Right lobe of liver (tissue), 6 donors: ENCODE measurements around the gene MMP17. TPM values are rescaled to one million over a fixed set of nuclear protein-coding genes. Genes with fewer than 3 reads are reported as not detected.

ENCODE experiments used
- ATAC-seq, 4 donors: fragments of 200-7000 bp; cut with Tn5 transposase; one replicate each; pipeline ENCODE4 v1.9.1; 2020; ENCODE audit warnings: mild to moderate bottlenecking in 4 of 4, moderate library complexity in 4 of 4
- DNase-seq, 3 donors: peaks; one replicate each; pipeline ENCODE4 v3.0.0-alpha.2; 2020
- H3K27ac ChIP-seq, 3 donors: fragments of 200-600 bp; one replicate each; pipeline ENCODE4 v1.8.0; 2022
- H3K27me3 ChIP-seq, 2 donors: fragments of 200-600 bp; one replicate each; pipeline ENCODE4 v1.8.0; 2022
- H3K36me3 ChIP-seq, 4 donors: fragments of 200-600 bp; sonication (generic) in 1 of 4; one replicate each; pipeline versions ENCODE4 v1.5.1 to v1.8.0; 2017 to 2022; ENCODE audit warnings: control low read depth in 1 of 4
- H3K4me1 ChIP-seq, 4 donors: fragments of 200-600 bp; sonication (generic) in 1 of 4; one replicate each; pipeline versions ENCODE4 v1.5.1 to v1.8.0; 2017 to 2022; ENCODE audit warnings: control low read depth in 1 of 4
- H3K4me3 ChIP-seq, 3 donors: fragments of 200-600 bp; one replicate each; pipeline ENCODE4 v1.8.0; 2022
- H3K9me3 ChIP-seq, 4 donors: fragments of 200-600 bp; sonication (generic) in 1 of 4; one replicate each; pipeline versions ENCODE4 v1.5.1 to v1.8.0; 2017 to 2022; ENCODE audit warnings: control low read depth in 1 of 4
- POLR2A ChIP-seq: fragments of 450-650 bp; IDR thresholded peaks from one replicate; pipeline ENCODE4 v1.6.1; 2017; ENCODE audit warnings: antibody characterized with exemption, mild to moderate bottlenecking
- WGBS: methylation state at CpG from one replicate; pipeline ENCODE4 v1.1.6; 2018; ENCODE audit warnings: low coverage, low lambda C conversion rate; ENCODE audit not compliant: insufficient coverage; ENCODE audit errors: missing lambda C conversion rate; 5-methylcytosine and 5-hydroxymethylcytosine counted together
- intact Hi-C, 2 donors: fragments of 100-400 bp; cut with DNase I; formaldehyde crosslinking; loops; one replicate each; pipeline versions ENCODE4 v1.11.2 to v1.14.1; 2022
- total RNA-seq, 6 experiments: library from RNA; depleted of rRNA in 2 of 6; stranded (reverse); fragments of >200 nt in 2 of 6; fragmentation: NEBNext Ultra II Directional in 3 of 6; extraction: Animal tissue kit (Norgen Biotek cat#: 25700) in 3 of 6; gene quantifications; one replicate each; pipeline versions ENCODE4 v1.1.0 to v1.2.4, GENCODE V29; 2016 to 2023
- TF ChIP-seq, protein P1 (sequence below), 4 donors: fragments of 200-600 bp in 3 of 4; fragments of 450-650 bp in 1 of 4; IDR thresholded peaks; one replicate each; pipeline versions ENCODE4 v1.5.1 to v1.8.0; 2016 to 2022; ENCODE audit warnings: antibody characterized with exemption in 4 of 4, mild to moderate bottlenecking in 2 of 4
- donor health status: DM: no; HTN: yes; CAD: no.
- donor health status: DM: no; HTN: no; CAD: no.
- donor health status: DM: no; HTN: no; CAD: no.
- donor health status: DM: no; HTN: yes; CAD: no.
- donor health status: DM: no; HTN: yes; CAD: no.

Gene MMP17
- total RNA-seq, 6 experiments from 2014 or later, result 0.58 to 3.9 (median 0.73) TPM

DNA sequence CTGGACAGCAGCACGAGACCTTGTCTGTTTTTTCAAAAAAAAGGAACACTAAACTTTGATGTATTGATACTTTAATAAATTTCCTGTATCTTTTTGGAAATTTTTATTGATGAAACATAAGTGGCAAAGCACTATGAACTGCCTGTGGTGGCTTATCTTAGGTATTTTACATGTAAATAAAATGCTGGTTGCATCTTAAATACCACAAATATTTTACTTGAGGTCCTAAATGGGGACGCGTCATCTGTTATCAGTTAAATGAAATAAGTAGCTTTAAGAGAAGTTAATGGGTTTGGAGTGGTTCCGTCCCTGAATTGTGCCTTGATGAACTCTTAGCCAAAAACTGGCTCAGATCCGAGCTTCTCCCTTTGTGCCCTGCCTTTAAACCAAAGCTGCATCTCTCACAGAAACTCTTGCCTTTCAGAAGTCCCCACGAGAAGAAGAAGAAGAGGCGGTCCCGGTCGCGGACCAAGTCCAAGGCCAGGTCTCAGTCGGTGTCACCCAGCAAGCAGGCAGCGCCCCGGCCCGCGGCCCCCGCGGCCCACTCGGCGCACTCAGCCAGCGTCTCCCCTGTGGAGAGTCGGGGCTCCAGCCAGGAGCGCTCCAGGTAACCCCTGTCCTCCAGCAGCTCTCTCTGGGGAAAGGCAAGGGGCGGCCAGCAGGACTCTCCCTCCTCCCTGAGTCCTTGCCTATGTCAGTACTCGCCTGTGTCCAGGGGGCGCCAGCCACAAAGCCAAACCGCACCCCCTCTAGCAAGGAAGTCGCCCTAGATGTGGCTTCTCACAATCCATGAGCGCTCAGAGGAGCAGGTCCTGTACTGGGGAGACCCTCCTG, 31.2 kb upstream of the MMP17 start:
- no peak overlapping the region for H3K4me3 ChIP-seq
- intact Hi-C loops, result no loop called here
- H3K4me1 ChIP-seq, result no peaks in the 10 kb centered on the region
- peaks cover 0 to 31% (median 11%) of the 10 kb centered on the region in 4 donors for H3K36me3 ChIP-seq
- 93% methylated on average over 11 of the region's 28 CpGs for WGBS
- no peaks in the 10 kb centered on the region for H3K9me3 ChIP-seq
- ATAC-seq, result no peak
- no peaks in the 10 kb centered on the region for H3K27me3 ChIP-seq
- TF ChIP-seq, protein P1, sequence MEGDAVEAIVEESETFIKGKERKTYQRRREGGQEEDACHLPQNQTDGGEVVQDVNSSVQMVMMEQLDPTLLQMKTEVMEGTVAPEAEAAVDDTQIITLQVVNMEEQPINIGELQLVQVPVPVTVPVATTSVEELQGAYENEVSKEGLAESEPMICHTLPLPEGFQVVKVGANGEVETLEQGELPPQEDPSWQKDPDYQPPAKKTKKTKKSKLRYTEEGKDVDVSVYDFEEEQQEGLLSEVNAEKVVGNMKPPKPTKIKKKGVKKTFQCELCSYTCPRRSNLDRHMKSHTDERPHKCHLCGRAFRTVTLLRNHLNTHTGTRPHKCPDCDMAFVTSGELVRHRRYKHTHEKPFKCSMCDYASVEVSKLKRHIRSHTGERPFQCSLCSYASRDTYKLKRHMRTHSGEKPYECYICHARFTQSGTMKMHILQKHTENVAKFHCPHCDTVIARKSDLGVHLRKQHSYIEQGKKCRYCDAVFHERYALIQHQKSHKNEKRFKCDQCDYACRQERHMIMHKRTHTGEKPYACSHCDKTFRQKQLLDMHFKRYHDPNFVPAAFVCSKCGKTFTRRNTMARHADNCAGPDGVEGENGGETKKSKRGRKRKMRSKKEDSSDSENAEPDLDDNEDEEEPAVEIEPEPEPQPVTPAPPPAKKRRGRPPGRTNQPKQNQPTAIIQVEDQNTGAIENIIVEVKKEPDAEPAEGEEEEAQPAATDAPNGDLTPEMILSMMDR (IDR thresholded peaks at IDR 0.05), result no peak
- no peak for TF ChIP-seq POLR2A
- no peak for DNase-seq
- H3K27ac ChIP-seq, result no peak overlapping the region

DNA sequence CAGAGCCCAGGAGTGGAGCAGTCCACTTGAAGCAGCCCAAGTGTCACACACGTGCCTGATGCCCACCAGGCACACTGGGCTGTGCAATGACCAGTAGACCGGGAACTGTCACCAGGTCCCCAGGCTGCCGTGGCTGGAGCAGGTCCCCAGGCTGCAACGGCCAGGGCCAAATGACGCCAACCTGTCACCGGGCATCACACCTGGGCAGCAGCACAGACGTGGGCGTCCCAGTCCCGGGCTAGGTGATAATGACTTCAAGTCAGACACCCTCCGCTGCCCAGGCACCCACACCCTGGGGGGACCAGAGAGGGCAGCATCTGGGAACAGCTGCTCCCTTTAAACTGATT, 30.6 kb upstream of the MMP17 start:
- H3K36me3 ChIP-seq, result peaks cover 0 to 34% (median 10%) of the 10 kb centered on the region in 4 donors

DNA sequence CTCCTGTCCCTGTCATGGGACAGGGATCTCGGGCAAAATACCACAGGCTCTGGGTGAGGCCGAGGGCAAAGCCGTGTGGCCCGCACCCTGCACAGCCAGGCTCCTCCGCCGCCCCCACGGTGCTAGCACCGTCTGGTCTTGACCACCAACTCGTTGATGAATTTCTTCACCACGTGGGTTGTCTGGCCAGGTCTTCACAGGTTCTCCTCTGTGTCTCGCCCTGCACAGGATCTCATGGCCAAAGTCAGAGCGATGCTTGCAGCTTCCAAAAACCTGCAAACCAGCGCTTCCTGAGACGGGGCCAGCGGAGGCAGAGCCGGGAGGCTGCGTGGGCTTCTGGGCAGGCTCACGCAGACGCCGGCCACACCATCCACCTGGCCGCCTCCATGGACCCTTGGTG, 29.0 kb upstream of the MMP17 start:
- WGBS, result 97% methylated on average over 5 of the region's 21 CpGs
- H3K4me3 ChIP-seq, result no peak overlapping the region
- H3K9me3 ChIP-seq, result no peaks in the 10 kb centered on the region
- DNase-seq (no peak), ATAC-seq (no peak)
- H3K27ac ChIP-seq, result no peak overlapping the region
- intact Hi-C loops, result no loop called here
- no peaks in the 10 kb centered on the region for H3K4me1 ChIP-seq
- TF ChIP-seq POLR2A, result no peak
- TF ChIP-seq, protein P1 (IDR thresholded peaks at IDR 0.05), result no peak
- peaks cover 0 to 34% (median 10%) of the 10 kb centered on the region in 4 donors for H3K36me3 ChIP-seq
- no peaks in the 10 kb centered on the region for H3K27me3 ChIP-seq

More for the DNA sequence above, 30.6 kb upstream of the MMP17 start:
- DNase-seq (no peak), ATAC-seq (no peak)
- Histone ChIP-seq H3K4me3 (no peak overlapping the region), H3K4me1 (no peaks in the 10 kb centered on the region), H3K27ac (no peak overlapping the region), H3K9me3 (no peaks in the 10 kb centered on the region), H3K27me3 (no peaks in the 10 kb centered on the region)
- TF ChIP-seq, protein P1 (IDR thresholded peaks at IDR 0.05), result no peak
- no peak for TF ChIP-seq POLR2A
- intact Hi-C loops, result no loop called here
- no CpG with 5 or more reads among the region's 10 CpGs for WGBS

DNA sequence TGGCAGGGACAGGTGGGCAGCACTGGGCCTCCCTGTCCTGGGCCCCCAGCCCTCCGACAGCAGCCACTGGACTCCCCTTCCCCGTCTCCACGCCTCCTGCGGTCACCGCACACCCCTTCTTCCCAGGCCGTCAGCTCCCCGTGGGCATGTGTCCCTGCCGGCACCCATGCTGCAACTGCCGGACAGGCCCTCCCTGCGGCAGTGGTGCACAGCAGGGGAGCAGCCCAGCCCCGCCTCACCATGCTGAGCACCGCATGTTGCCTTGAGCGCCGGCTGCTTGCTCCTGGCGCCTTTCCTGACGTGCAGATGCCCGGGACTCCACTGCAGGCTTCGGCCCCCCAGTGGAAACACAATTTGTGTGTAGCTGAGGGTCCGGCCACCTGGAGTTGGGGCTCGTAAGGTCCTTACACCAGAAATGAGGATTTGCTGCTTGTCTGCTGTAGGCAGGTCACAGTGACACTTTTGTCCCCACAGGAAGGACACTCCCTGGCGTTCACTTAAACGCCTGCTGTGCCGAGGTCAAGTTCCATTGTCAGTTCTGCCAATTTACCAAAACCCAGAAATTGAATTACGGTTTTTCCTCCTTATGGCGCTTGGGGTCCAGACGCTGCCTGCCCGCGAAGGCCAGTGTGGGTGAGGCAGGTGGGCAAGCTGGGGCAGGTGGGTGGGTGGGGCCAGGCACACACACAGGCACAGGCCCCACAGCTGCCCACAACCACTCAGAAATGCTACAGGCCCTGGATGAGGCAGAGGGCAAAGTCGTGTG, 28.2 kb upstream of the MMP17 start:
- no peak for TF ChIP-seq POLR2A
- TF ChIP-seq, protein P1 (IDR thresholded peaks at IDR 0.05), result no peak
- H3K4me1 ChIP-seq, result no peaks in the 10 kb centered on the region
- no peak overlapping the region for H3K4me3 ChIP-seq
- peak in 1 of 4 donors; percentile 11 for ATAC-seq
- intact Hi-C loops, result no loop called here
- no peak overlapping the region for H3K27ac ChIP-seq
- H3K9me3 ChIP-seq, result no peaks in the 10 kb centered on the region
- no peaks in the 10 kb centered on the region for H3K27me3 ChIP-seq
- WGBS, result 90% methylated on average over 6 of the region's 29 CpGs
- DNase-seq, result no peak
- H3K36me3 ChIP-seq, result peaks cover 0 to 34% (median 10%) of the 10 kb centered on the region in 4 donors
